NCI-H2029 treated with DMSO at 0.1 percent for 48 hours (cell line): Measurements from ENCODE around the gene FABP1.
A peak's percentile ranks its signal among the peaks of the same experiment; 100 is the strongest.

ENCODE experiments used
- DNase-seq: peaks from one replicate; lab custom pipeline; 2025; lab: John Stamatoyannopoulos, UW

The FABP1 gene

GRCh38 chr2:88127888-88128653 lies at the start of gene FABP1:
TSS of gene FABP1 (minus strand) at chr2:88128062. CDS start at chr2:88128017, 45 bp downstream.
- DNase-seq = no peak

DNA sequence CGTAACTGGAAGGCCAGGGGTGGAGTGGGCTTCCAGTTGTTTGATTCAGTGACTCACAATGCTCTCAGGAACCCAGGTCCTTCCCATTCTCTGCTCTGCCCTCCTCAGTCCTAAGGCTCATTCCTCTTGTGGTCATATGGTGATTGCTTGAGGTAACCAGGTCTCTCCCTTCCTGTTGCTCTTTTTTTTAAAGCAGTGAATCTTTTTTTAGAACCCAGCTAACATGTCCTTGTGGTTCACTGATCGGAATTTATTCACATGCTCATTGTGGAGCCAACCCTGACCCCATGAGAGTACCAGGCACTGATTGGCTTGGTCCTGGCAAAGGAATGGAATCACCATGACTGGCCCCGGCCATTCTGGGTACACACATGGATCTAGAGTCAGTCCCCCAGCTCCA lies 49.7 kb upstream of the FABP1 start:
- no peak for DNase-seq

DNA sequence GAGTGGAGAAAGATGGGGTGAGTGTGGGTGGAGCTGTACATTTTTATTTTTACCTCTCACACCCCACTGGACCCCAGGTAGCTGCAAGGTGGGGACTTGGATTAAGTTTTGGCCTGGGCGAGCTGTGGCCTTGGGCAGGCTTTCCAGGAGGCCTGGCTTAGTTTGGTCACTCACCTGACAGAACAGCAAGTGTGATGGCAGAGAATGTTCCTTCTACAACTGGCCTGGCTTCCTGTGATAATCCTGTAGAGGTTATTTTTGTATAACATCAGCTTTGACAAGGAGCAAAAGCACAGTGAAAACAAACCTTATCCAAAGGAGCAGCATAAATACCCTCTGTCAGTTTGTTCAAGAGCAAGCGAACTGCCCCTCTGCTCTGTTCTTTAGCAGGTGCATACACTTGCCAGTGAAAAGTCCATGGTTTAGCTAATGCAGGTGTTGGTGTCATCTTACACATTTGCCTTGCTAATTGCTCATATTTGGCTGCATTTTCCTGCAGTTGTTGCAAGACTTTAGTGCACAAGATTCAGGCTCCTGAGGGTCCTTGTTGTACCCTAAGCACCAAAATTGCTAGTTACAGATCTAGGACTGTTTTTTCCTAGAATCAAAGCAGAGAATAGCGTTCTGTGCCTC lies 48.6 kb upstream of the FABP1 start:
- DNase-seq = no peak

- DNase-seq = no peak
Observed at GRCh38 chr2:88172882-88173281, 45.0 kb upstream of the FABP1 start.

DNA sequence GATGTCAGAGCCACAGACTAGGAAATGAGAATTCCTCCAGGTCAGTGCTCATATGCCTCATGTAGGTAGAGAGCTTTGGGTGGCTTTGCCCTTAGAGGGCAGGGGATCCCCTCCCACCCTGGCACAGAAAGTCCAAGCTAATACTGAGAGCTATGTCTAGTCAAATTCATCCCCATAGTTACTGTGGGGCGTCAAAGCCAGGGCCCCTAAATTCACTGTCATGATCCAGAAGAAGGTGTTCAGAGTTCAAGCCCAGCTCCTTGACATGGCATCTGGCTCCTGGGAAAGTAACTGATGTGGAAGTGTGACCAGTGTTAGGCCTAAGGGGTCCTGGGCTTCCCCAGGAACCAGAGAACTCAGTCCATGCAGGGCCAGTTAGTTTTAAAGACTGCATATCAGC lies 44.1 kb upstream of the FABP1 start:
- DNase-seq = no peak

GRCh38 chr2:88170472-88170892 lies 42.6 kb upstream of the FABP1 start:
- no peak for DNase-seq

GRCh38 chr2:88168386-88168785 lies 40.5 kb upstream of the FABP1 start:
- no peak for DNase-seq

GRCh38 chr2:88167740-88168139 lies 39.9 kb upstream of the FABP1 start:
- DNase-seq = no peak

DNA sequence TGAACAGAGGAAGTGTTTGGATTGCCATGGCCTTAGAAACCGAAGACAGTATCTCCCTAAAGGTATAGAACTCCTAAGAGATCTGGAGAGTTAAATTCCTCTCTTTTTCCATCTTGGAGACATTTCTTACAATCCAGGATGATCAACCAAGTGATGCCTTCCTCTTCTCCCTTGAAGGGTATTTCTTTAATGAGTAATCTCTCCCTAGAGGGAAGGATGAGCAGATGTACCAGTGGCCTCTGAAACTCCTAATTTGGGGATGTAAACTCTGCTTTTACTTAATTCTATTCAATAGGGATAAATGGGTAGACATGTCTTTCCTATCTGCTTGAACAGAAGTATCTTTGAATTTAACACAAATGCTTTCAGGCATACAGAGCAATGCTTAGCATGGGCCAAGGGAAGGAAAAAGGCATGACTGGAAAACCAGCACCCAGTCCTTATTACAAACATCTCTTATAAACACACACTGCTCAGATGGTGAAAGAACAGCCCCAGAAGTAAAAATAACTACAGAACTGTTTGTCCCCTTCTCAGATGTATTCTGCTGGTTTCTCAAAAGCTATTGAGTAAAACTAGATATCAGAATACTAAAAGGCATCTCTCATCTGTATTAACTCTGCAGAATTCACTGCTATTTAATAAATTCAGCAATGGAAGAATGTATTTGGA lies 37.6 kb upstream of the FABP1 start:
- no peak for DNase-seq

GRCh38 chr2:88161446-88162244 lies 33.8 kb upstream of the FABP1 start:
- DNase-seq = no peak

DNA sequence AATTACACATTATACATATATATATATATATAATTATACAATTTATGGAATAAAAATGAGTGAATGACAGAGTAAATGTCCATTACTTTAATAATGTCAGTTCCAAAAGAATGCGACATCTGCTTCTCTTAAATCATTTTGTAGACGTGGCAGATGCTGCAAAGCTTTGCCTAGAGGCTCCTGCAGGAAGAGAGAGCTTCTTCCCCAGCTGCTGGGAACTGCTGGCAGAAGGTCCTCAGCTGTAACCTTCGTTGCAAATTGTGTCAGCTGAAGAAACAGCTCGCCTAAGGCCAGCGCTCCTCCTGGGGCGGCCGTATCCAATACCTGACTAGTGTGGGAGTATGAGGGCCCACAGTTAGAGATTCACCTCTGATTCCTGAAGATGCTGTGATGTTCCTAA lies 32.7 kb upstream of the FABP1 start:
- DNase-seq = no peak

GRCh38 chr2:88159955-88160415 lies 32.1 kb upstream of the FABP1 start:
- DNase-seq = peak; percentile 16

- no peak for DNase-seq
Observed at GRCh38 chr2:88159481-88159880, 31.6 kb upstream of the FABP1 start.

DNA sequence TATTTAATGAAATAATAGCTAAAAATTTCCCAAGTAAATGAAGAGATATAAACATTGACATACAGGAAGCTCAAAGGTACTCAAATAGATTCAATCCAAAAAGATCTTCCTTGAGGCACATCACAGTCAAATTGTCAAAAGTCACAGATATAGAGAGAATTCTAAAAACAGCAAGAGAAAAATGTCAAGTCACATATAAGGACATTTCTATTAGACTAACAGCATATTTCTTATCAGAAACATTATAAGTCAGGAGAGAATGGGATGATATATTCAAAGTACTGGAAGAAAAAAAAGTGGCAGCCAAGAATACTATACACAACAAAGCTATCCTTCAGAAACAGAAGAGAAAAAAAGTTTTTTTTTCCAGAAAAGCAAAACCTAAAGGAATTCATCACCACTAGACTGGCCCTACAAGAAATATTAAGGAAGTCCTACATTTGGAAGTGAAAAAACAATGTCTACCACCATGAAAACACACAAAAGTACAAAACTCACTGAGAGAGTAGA lies 21.1 kb upstream of the FABP1 start:
- DNase-seq = no peak

DNA sequence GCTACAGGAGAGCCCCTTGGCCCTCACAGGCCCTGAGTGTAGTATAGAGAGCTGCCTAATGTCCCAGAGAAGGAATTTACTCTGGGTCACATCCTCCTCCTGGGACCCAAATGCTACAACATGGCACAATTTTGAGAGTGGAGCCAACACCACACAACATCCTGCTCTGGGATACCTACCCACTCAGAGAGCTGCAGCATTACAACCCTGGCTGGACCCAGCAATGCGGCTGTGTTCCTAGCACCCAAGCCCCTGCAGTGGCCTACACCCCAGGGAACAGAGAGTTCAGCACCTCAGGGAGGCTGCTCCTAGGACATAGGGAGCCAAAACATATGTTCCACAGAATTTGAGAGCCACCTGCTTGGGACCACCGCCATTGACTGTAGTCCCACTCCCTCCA lies 19.3 kb upstream of the FABP1 start:
- DNase-seq = no peak

GRCh38 chr2:88146590-88146989 lies 18.7 kb upstream of the FABP1 start:
- no peak for DNase-seq

- DNase-seq = no peak
Observed at GRCh38 chr2:88144914-88145497, 17.1 kb upstream of the FABP1 start.

DNA sequence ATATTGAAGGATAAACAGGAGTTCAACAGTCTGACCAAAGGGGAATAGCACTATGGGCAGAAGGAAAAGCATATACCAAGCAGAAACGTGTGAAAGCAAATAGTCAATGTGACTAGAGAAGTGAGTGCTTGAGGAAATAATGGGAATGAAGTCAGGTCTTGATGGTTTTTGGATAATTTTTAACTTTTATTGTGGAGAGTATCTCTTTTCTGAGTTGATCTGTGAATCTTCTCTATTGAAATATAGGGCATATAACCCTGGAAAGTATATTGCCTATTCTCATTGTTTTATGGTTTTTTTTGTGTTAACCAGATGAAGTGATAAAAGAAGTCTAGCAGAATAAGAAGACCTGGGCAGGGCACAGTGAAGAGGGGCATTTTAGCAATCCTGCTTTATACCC lies 16.4 kb upstream of the FABP1 start:
- no peak for DNase-seq

- DNase-seq = no peak
Observed at GRCh38 chr2:88141952-88142351, 14.1 kb upstream of the FABP1 start.

GRCh38 chr2:88139804-88140203 lies 11.9 kb upstream of the FABP1 start:
- DNase-seq = no peak

GRCh38 chr2:88139203-88139702 lies 11.4 kb upstream of the FABP1 start:
- DNase-seq = no peak
